ENCODE data around the gene AGK. TPM values are rescaled to one million over a fixed set of nuclear protein-coding genes. Genes with fewer than 3 reads are reported as not detected.

AGK gene
- total RNA-seq, 3 donors from 2014 or later: 14.7 to 33.1 (median 28.5) TPM

- no peaks in the 10 kb centered on the region for H3K36me3 ChIP-seq
- intact Hi-C loops (cut with DNase I; ENCODE audit: low total_unique reads): no loop called here
- TF ChIP-seq POLR2AphosphoS5 (IDR thresholded peaks at IDR 0.05) (no peak), POLR2A (IDR thresholded peaks at IDR 0.05) (no peak), CTCF (IDR thresholded peaks at IDR 0.05) (no peak)
These were observed 108.3 kb downstream of the AGK start for GRCh38 chr7:141659501-141659900.

GRCh38 chr7:141660259-141660658 is 109.0 kb downstream of the AGK start:
- DNase-seq (ENCODE audit: low spot score in 2 of 2): no peak
- Histone ChIP-seq H3K4me3 (no peak overlapping the region), H3K27ac (no peak overlapping the region), H3K27me3 (no peaks in the 10 kb centered on the region), H3K36me3 (no peaks in the 10 kb centered on the region), H3K9me3 (no peaks in the 10 kb centered on the region), H3K4me1 (no peaks in the 10 kb centered on the region)
- no peak for TF ChIP-seq POLR2AphosphoS5 (IDR thresholded peaks at IDR 0.05)
- TF ChIP-seq POLR2A (IDR thresholded peaks at IDR 0.05): no peak
- TF ChIP-seq CTCF (IDR thresholded peaks at IDR 0.05): no peak
- intact Hi-C loops (cut with DNase I; ENCODE audit: low total_unique reads): no loop called here

More at GRCh38 chr7:141659501-141659900, 108.3 kb downstream of the AGK start:
- Histone ChIP-seq H3K27ac (no peak overlapping the region), H3K27me3 (no peaks in the 10 kb centered on the region), H3K4me3 (no peak overlapping the region), H3K4me1 (no peaks in the 10 kb centered on the region), H3K9me3 (no peaks in the 10 kb centered on the region)
- no peak for DNase-seq (ENCODE audit: low spot score in 2 of 2)

GRCh38 chr7:141663081-141663849 is 112.1 kb downstream of the AGK start:
- no peaks in the 10 kb centered on the region for H3K4me1 ChIP-seq
- H3K27ac ChIP-seq: peak overlapping the region; percentile 54 to 78
- H3K4me3 ChIP-seq: no peak overlapping the region
- no peaks in the 10 kb centered on the region for H3K27me3 ChIP-seq
- no peaks in the 10 kb centered on the region for H3K9me3 ChIP-seq
- DNase-seq (ENCODE audit: low spot score in 2 of 2): peak; percentile 80 to 89
- TF ChIP-seq POLR2AphosphoS5 (IDR thresholded peaks at IDR 0.05) (peak in 1 of 3 donors; percentile 28), CTCF (IDR thresholded peaks at IDR 0.05) (no peak)
- H3K36me3 ChIP-seq: no peaks in the 10 kb centered on the region
- intact Hi-C loops (cut with DNase I; ENCODE audit: low total_unique reads): no loop called here

GRCh38 chr7:141664450-141664849 is 113.2 kb downstream of the AGK start:
- Histone ChIP-seq H3K4me1 (no peaks in the 10 kb centered on the region), H3K9me3 (no peaks in the 10 kb centered on the region), H3K36me3 (no peaks in the 10 kb centered on the region), H3K4me3 (no peak overlapping the region), H3K27ac (peak overlapping the region; percentile 54 to 78), H3K27me3 (no peaks in the 10 kb centered on the region)
- intact Hi-C loops (cut with DNase I; ENCODE audit: low total_unique reads): no loop called here
- no peak for DNase-seq (ENCODE audit: low spot score in 2 of 2)
- TF ChIP-seq POLR2A (IDR thresholded peaks at IDR 0.05) (no peak), CTCF (IDR thresholded peaks at IDR 0.05) (no peak), POLR2AphosphoS5 (IDR thresholded peaks at IDR 0.05) (no peak)

- Histone ChIP-seq H3K36me3 (no peaks in the 10 kb centered on the region), H3K4me1 (no peaks in the 10 kb centered on the region), H3K4me3 (no peak overlapping the region), H3K27me3 (no peaks in the 10 kb centered on the region), H3K27ac (peak overlapping the region in 1 of 2 donors; percentile 54), H3K9me3 (no peaks in the 10 kb centered on the region)
- TF ChIP-seq POLR2AphosphoS5 (IDR thresholded peaks at IDR 0.05) (no peak), POLR2A (IDR thresholded peaks at IDR 0.05) (no peak), CTCF (IDR thresholded peaks at IDR 0.05) (no peak)
- intact Hi-C loops (cut with DNase I; ENCODE audit: low total_unique reads): no loop called here
- no peak for DNase-seq (ENCODE audit: low spot score in 2 of 2)
These were observed 114.2 kb downstream of the AGK start for GRCh38 chr7:141665208-141666035.

Measured in breast epithelium (tissue), 4 donors.